Spinal cord (tissue), 10 donors: ENCODE results near the gene ZSCAN9. TPM values are rescaled to one million over a fixed set of nuclear protein-coding genes. Genes with fewer than 3 reads are reported as not detected.

Experiments
- DNase-seq, 6 donors: peaks; one replicate each; pipeline versions ENCODE4 v3.0.0 to v3.0.0-alpha.2; 2013 to 2015; ENCODE audit warnings: low spot score in 6 of 6, low read depth in 4 of 6
- H3K27ac ChIP-seq: one replicate; pipeline ENCODE4 v1.5.1; 2013; ENCODE audit warnings: low read depth, low read length, control low read depth
- H3K27me3 ChIP-seq: one replicate; pipeline ENCODE4 v1.6.1; 2013; ENCODE audit warnings: low read length; ENCODE audit not compliant: control insufficient read depth, insufficient read depth
- H3K36me3 ChIP-seq: one replicate; pipeline ENCODE4 v1.6.1; 2013; ENCODE audit warnings: low read length; ENCODE audit not compliant: control insufficient read depth, insufficient read depth
- H3K4me1 ChIP-seq: one replicate; pipeline ENCODE4 v1.6.1; 2013; ENCODE audit warnings: low read length; ENCODE audit not compliant: control insufficient read depth, insufficient read depth
- H3K4me3 ChIP-seq: one replicate; pipeline ENCODE4 v1.5.1; 2013; ENCODE audit warnings: low read depth, low read length, control low read depth
- H3K9me3 ChIP-seq: one replicate; pipeline ENCODE4 v1.6.1; 2013; ENCODE audit warnings: low read length; ENCODE audit not compliant: control insufficient read depth, insufficient read depth
- WGBS: methylation state at CpG from one replicate; pipeline ENCODE4 v1.1.5; 2013; ENCODE audit warnings: missing lambda C conversion rate; ENCODE audit not compliant: insufficient coverage; 5-methylcytosine and 5-hydroxymethylcytosine counted together
- polyA plus RNA-seq, 2 donors: library from polyadenylated mRNA; unstranded; fragments of 120-200 nt; gene quantifications; one replicate each; pipeline ENCODE4 v1.2.1, GENCODE V29; 2013; ENCODE audit not compliant: insufficient read length in 2 of 2
- total RNA-seq, 2 donors: library from RNA; depleted of rRNA in 1 of 2; stranded (reverse); fragments of 120-200 nt in 1 of 2; fragments of >200 nt in 1 of 2; gene quantifications; one replicate each; pipeline versions ENCODE4 v1.2.3 to v1.2.4, GENCODE V29; 2013 to 2014
- donor health status: healthy.

Gene ZSCAN9
- total and polyA plus RNA-seq, 4 donors: 16.6 to 28.7 (median 24.0) TPM

DNA sequence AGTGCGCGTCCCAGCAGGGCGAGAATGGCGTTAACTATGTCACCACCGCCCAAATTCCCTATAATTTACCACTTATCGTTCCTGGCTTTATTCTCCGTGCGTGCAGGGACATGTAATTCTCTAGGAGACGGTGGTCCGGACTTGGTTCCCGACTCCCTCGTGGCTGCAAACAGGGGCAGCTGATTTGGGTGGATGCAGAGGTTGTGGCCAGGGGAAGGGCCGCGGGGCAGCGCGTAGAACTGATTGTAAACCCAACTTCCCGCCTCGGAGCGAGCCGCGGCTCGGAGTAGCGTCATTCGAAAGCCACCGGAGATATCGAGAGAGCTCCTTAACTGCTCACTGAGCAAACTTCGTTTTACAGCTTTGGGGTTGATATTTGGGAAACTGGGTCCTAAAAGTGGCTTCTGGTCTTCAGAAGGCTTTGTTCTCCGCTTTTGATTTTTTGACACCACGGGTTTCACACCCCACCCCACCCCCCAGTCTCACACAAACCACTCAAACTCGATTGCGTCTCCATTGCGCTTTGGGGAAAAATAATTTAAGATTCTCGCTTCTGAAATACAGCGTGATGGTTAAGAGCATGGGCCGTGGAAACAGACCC is 17.5 kb upstream of the ZSCAN9 start:
- Histone ChIP-seq H3K27me3 (peaks cover 77% of the 10 kb centered on the region), H3K4me1 (peaks cover 20% of the 10 kb centered on the region), H3K27ac (no peak overlapping the region), H3K9me3 (no peaks in the 10 kb centered on the region), H3K36me3 (no peaks in the 10 kb centered on the region), H3K4me3 (no peak overlapping the region)
- peak in 2 of 6 donors; percentile 46 to 59 for DNase-seq
- WGBS: 1% methylated on average over 28 of the region's 35 CpGs

DNA sequence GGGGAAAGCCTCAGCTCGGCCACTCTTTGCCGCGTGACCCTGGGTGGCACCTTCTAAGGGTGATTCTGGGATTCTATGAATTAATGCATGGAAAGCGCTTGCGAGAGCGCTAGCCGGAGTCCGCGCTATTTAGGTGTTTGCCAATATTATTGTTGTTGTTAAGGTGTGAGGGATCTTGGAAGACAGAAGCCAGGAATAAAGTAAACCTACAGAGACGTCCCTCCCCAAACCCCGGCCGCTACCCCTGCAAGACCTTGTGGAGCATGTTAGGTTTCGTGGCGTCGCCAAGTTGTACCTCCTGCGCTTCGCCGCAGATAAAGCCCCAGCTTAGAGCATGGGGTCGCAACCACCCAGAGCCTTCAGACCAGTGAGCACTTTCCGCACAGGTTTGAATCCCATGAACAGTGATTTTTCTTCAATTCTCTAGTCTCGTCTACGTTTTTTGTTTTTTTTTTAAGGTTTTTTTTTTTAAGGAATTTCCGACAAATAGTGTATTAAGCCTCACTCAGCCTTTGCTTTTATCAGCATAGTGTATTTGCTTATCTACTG is 16.9 kb upstream of the ZSCAN9 start:
- Histone ChIP-seq H3K9me3 (no peaks in the 10 kb centered on the region), H3K36me3 (no peaks in the 10 kb centered on the region), H3K27ac (no peak overlapping the region), H3K4me3 (no peak overlapping the region), H3K4me1 (peaks cover 21% of the 10 kb centered on the region), H3K27me3 (peaks cover 83% of the 10 kb centered on the region)
- DNase-seq: peak in 2 of 6 donors; percentile 42 to 49
- 0% methylated on average over 12 of the region's 23 CpGs for WGBS

DNA sequence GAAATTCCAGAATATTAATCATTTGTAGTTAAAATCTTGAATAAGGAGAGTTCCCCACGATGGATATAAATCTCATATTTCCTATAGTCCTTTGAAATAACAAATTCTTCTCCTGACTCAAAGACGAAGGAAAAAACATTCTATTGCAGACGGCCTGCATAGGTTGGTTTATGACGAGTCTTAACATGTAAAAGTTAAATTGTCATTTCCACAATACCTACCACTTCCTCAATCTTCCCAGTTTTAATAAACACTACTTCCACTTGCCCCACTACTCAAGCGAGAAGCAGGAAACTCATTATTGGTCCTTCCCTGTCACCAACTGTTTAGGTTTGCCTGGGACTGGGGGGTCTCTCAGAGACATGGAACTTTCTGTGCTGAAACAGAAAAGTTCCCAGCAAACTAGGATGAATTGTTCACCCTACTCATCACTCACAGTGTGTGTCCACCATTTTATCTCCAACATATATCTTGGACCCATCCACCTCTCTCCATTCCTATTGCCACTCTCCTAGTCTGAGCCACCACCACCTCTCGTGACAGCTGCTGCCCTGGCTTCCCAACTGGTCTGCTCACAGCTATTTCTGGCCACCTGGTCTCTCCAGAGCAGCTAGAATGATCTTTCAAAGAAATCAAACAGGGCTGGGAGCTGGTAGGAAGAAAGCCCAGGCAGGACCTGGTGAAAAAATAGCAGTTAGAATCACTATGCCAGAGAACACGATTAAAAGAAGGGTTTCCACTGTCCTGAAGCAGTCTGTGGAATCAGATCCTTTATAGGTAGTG is 15.1 kb upstream of the ZSCAN9 start:
- H3K4me3 ChIP-seq: no peak overlapping the region
- H3K9me3 ChIP-seq: no peaks in the 10 kb centered on the region
- WGBS: 78% methylated on average over 6 of the region's 7 CpGs
- peaks cover 21% of the 10 kb centered on the region for H3K4me1 ChIP-seq
- H3K27ac ChIP-seq: no peak overlapping the region
- H3K27me3 ChIP-seq: peaks cover 94% of the 10 kb centered on the region
- no peaks in the 10 kb centered on the region for H3K36me3 ChIP-seq
- no peak for DNase-seq

DNA sequence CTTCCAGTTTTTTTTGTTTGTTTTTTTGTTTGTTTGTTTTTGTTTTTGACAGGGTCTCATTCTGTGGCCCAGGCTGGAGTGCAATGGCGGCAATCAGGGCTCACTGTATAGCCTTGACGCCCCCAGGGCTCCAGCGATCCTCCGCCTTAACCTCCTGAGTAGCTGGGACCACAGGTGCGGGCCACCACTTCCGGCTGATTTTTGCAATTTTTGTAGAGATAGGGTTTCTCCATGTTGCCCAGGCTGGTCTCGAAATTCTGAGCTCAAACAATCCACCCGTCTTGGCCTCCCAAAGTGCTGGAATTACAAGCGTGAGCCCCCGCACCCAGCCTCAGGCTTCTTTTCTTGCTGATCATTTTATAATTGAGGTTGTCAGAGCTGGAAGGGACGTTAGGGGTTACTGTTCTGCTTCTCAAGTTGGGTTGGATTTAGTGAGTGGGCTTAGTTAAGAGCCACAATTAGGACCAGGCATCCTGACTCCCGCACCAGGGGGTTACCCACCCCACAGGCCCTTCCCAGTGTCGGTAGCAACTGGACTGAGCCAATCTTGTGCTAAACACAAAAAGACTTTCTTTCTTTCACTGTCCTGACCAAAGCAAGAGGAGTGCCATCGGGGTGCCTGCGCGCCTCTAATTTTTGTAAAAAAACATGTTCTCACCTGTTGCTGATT is 13.1 kb upstream of the ZSCAN9 start:
- H3K27me3 ChIP-seq: peaks cover 95% of the 10 kb centered on the region
- H3K27ac ChIP-seq: no peak overlapping the region
- H3K36me3 ChIP-seq: no peaks in the 10 kb centered on the region
- no peak for DNase-seq
- H3K4me3 ChIP-seq: no peak overlapping the region
- no peaks in the 10 kb centered on the region for H3K9me3 ChIP-seq
- 11% methylated on average over 12 of the region's 16 CpGs for WGBS
- H3K4me1 ChIP-seq: peaks cover 21% of the 10 kb centered on the region

DNA sequence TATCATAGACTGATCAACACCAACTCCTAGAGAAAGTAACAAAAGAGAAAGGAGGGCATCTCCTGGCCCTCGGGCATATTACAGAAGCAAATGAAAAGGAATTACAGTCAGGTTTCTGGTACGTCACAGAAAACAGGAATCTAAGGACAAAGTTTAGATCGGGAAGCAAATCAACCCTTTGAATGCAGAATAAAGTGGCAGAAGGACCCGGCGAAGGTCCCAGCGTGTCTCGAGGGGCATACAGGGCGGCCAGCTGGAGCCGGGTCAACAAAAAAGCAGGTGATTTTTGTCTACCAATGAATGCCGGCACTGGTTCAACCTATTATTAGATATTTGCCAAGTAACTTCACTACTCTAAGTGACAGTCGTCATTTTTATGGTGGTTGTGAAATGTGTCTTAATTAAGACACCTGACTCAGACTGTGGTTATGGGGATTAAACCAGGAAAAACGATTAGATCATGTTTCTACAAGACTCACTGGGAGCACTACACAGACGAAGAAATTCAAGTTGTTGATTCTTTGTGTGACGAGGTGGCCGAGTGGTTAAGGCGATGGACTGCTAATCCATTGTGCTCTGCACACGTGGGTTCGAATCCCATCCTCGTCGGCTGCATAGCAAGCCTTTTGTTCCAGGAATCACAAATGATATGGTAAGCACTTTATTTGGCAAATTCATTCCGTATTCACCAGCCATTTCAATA is 12.4 kb upstream of the ZSCAN9 start:
- Histone ChIP-seq H3K9me3 (no peaks in the 10 kb centered on the region), H3K4me3 (no peak overlapping the region), H3K4me1 (peaks cover 17% of the 10 kb centered on the region), H3K27me3 (peaks cover 92% of the 10 kb centered on the region), H3K27ac (no peak overlapping the region), H3K36me3 (no peaks in the 10 kb centered on the region)
- DNase-seq: peak in 2 of 6 donors; percentile 57 to 73
- 1% methylated on average over 12 of the region's 21 CpGs for WGBS

DNA sequence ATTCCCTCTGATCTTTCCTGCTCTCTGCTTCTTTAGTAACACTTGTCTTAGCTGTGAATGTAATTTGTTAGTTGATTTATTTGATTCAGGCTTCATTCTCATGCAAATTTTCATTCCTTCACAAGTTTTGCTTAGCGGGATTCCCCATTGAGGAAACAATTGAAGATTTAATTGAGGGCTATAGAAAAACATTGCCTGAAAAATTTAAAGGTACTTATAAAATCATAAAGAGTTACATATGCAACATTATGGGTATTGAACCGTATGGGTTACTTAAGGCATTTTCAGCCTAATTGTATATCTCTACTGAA is 11.9 kb upstream of the ZSCAN9 start:
- no peak for DNase-seq
- Histone ChIP-seq H3K36me3 (no peaks in the 10 kb centered on the region), H3K27me3 (peaks cover 92% of the 10 kb centered on the region), H3K27ac (no peak overlapping the region), H3K4me3 (no peak overlapping the region), H3K4me1 (peaks cover 17% of the 10 kb centered on the region), H3K9me3 (no peaks in the 10 kb centered on the region)
- no CpG with 5 or more reads among the region's 2 CpGs for WGBS

DNA sequence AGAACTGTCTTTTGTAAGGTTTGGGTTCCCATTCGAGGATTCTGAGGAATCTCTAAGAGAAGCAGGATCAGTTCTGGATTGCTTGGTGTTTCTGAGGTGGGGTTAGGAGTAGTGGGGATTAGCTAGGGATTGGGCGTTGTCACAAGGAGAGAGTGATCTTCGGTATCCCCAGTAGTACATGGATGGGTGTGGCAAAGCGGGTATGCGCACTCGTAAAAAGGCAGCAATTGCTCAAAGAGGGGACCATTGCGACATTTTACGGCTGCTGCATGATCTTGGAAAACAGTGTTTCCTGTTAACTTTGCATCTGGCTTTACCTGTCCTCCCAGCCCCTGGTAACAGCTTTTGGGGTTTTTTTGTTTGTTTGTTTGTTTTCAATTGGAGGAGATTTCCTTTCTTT is 9.7 kb upstream of the ZSCAN9 start:
- no peaks in the 10 kb centered on the region for H3K36me3 ChIP-seq
- H3K27me3 ChIP-seq: peaks cover 87% of the 10 kb centered on the region
- 23% methylated on average over 8 of the region's 8 CpGs for WGBS
- H3K4me1 ChIP-seq: peaks cover 23% of the 10 kb centered on the region
- DNase-seq: no peak
- H3K4me3 ChIP-seq: no peak overlapping the region
- no peak overlapping the region for H3K27ac ChIP-seq
- H3K9me3 ChIP-seq: no peaks in the 10 kb centered on the region

DNA sequence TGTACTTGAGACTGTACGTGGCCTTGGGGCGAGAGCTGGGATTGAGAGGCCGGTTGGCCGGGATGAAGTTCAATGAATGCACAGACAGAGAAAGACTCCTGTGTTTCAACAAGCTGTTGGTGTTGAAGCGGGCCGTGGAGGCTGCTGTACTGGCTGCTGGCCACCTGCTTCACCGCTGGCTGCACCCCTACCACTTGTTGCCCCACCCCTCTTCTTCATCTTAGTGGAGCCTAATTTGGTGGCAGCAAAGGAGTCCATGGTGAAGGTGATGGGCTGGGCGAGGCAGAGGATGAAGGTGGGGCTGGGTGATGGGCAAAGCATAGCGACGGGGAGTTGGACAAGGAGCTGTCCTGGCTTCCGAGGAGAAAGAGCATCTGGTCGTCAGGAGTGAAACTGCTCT is 7.2 kb upstream of the ZSCAN9 start:
- H3K9me3 ChIP-seq: no peaks in the 10 kb centered on the region
- peaks cover 13% of the 10 kb centered on the region for H3K4me1 ChIP-seq
- DNase-seq: no peak
- WGBS: 87% methylated on average over 11 of the region's 12 CpGs
- no peaks in the 10 kb centered on the region for H3K36me3 ChIP-seq
- no peak overlapping the region for H3K4me3 ChIP-seq
- no peak overlapping the region for H3K27ac ChIP-seq
- peaks cover 80% of the 10 kb centered on the region for H3K27me3 ChIP-seq
